T-cell (primary cell): ENCODE measurements around the gene CT47A1. TPM values are rescaled to one million over a fixed set of nuclear protein-coding genes. Genes with fewer than 3 reads are reported as not detected.
"Not testable (repeated sequence)": the region's sequence is repeated elsewhere in the genome, so short reads cannot be mapped to it uniquely, and the experiment has no call there.

Experiments used
- ATAC-seq, 4 experiments: fragments of 200-7000 bp in 3 of 4; fragments of 150-1000 bp in 1 of 4; cut with Tn5 transposase; replicated peaks in 1 of 4; 1 replicate in 3 of 4; 2 replicates in 1 of 4; pipeline ENCODE4 v1.10.0; 2021; ENCODE audit warnings: moderate library complexity in 3 of 4, mild to moderate bottlenecking in 2 of 4, moderate number of reproducible peaks in 1 of 4
- CTCF ChIA-PET, 2 donors: fragments of 300-600 bp; sonication (Branson Sonifier 250); formaldehyde crosslinking; loops; one replicate each; lab custom pipeline; 2022; ENCODE audit warnings: antibody characterized with exemption in 2 of 2; lab: Charles Lee
- POLR2A ChIA-PET, 2 donors: fragments of 300-600 bp; sonication (Branson Sonifier 250); formaldehyde crosslinking; loops; one replicate each; lab custom pipeline; 2022; ENCODE audit warnings: antibody characterized with exemption in 2 of 2; lab: Charles Lee
- DNase-seq, 35 experiments: peaks; one replicate each; pipeline versions ENCODE4 v3.0.0 to v3.0.0-alpha.2; 2013 to 2023
- H3K27ac ChIP-seq: one replicate; pipeline ENCODE4 v1.5.1; 2013; ENCODE audit warnings: low read length
- H3K27me3 ChIP-seq, 2 experiments: replicated peaks in 1 of 2; 1 replicate in 1 of 2; 2 replicates in 1 of 2; pipeline versions ENCODE4 v1.6.1 to v1.7.0; 2013; ENCODE audit warnings: low read length in 1 of 2, mixed read lengths in 1 of 2; ENCODE audit not compliant: control insufficient read depth in 2 of 2, insufficient read depth in 2 of 2; ENCODE audit errors: extremely low read depth in 1 of 2
- H3K36me3 ChIP-seq, 2 donors: 1 replicate in 1 of 2; 2 replicates in 1 of 2; pipeline versions ENCODE4 v1.6.1 to v1.7.0; 2013; ENCODE audit warnings: low read length in 1 of 2; ENCODE audit not compliant: control insufficient read depth in 2 of 2, insufficient read depth in 1 of 2; ENCODE audit errors: extremely low read depth in 1 of 2
- H3K4me1 ChIP-seq, 2 experiments: 1 replicate in 1 of 2; 2 replicates in 1 of 2; pipeline versions ENCODE4 v1.6.1 to v1.7.0; 2013; ENCODE audit warnings: low read length in 2 of 2, mixed read lengths in 1 of 2; ENCODE audit not compliant: insufficient read depth in 2 of 2, control insufficient read depth in 1 of 2; ENCODE audit errors: extremely low read depth in 1 of 2
- H3K4me3 ChIP-seq, 2 donors: 1 replicate in 1 of 2; 2 replicates in 1 of 2; pipeline versions ENCODE4 v1.5.1 to v1.7.0; 2013; ENCODE audit warnings: mild to moderate bottlenecking in 2 of 2, low read length in 1 of 2, moderate library complexity in 1 of 2; ENCODE audit not compliant: control insufficient read depth in 1 of 2; ENCODE audit errors: extremely low read depth in 1 of 2
- H3K9me3 ChIP-seq: 2 replicates; pipeline ENCODE4 v1.7.0; 2013
- H3K27ac Mint-ChIP-seq, 2 donors: one replicate each; pipeline ENCODE4 v1.8.0; 2020 to 2021; ENCODE audit warnings: mild to moderate bottlenecking in 2 of 2, mixed read lengths in 2 of 2
- H3K27me3 Mint-ChIP-seq, 2 donors: one replicate each; pipeline ENCODE4 v1.8.0; 2021 to 2022; ENCODE audit warnings: mixed read lengths in 2 of 2
- H3K36me3 Mint-ChIP-seq: one replicate; pipeline ENCODE4 v1.8.0; 2021; ENCODE audit warnings: mixed read lengths
- H3K4me1 Mint-ChIP-seq, 3 donors: one replicate each; pipeline ENCODE4 v1.8.0; 2020 to 2022; ENCODE audit warnings: mixed read lengths in 3 of 3, mild to moderate bottlenecking in 1 of 3
- H3K4me3 Mint-ChIP-seq, 3 donors: one replicate each; pipeline ENCODE4 v1.8.0; 2020 to 2022; ENCODE audit warnings: mild to moderate bottlenecking in 3 of 3, mixed read lengths in 3 of 3, moderate library complexity in 3 of 3
- H3K9me3 Mint-ChIP-seq, 3 donors: one replicate each; pipeline ENCODE4 v1.8.0; 2020 to 2022; ENCODE audit warnings: mixed read lengths in 3 of 3
- WGBS: methylation state at CpG from one replicate; pipeline ENCODE4 v1.1.5; 2013; ENCODE audit warnings: missing lambda C conversion rate; ENCODE audit not compliant: insufficient coverage; 5-methylcytosine and 5-hydroxymethylcytosine counted together
- total RNA-seq, 35 experiments: library from RNA in 6 of 35; stranded (reverse) in 6 of 35; fragments of 120-200 nt in 1 of 35; gene quantifications; one replicate each; pipeline versions ENCODE4 v1.2.1 to v1.2.4 and lab custom pipeline; 2013 to 2026

The CT47A1 gene
- not detected for total RNA-seq
- total RNA-seq (2013) = not detected
- total RNA-seq (lab: John Stamatoyannopoulos, UW) = 0 reads per million in 29 experiments

DNA sequence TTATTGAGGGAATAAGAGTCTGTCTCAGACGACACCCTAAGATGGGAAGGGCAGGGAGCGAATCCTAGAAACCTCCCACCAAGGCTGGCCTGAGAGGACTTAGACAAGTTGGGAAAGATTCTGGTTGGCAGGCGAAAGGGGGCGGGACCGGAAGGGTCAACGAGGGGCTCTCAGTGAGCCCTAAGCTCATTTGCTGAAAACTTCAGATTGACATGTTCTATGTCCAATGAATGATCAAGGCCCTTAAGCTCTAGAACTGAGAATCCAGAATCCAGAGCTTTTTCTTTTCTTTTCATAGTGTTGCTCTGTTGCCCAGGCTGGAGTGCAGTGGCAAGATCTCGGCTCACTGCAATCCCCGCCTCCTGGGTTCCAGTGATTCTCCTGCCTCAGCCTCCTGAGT, at the start of gene CT47A1:
CT47A1 (minus strand) TSS at position 101 of the 400 bp plus-strand sequence. CDS start 231 bp downstream, outside the sequence.
- H3K27ac Mint-ChIP-seq, H3K36me3 ChIP-seq, H3K4me3 Mint-ChIP-seq, H3K4me1 ChIP-seq, ATAC-seq, H3K27ac ChIP-seq, H3K9me3 Mint-ChIP-seq, H3K36me3 Mint-ChIP-seq, H3K27me3 Mint-ChIP-seq, DNase-seq, H3K27me3 ChIP-seq, H3K4me3 ChIP-seq, CTCF ChIA-PET, H3K9me3 ChIP-seq, POLR2A ChIA-PET, H3K4me1 Mint-ChIP-seq: not testable (repeated sequence)
- WGBS = no CpG with 5 or more reads among the region's 8 CpGs

DNA sequence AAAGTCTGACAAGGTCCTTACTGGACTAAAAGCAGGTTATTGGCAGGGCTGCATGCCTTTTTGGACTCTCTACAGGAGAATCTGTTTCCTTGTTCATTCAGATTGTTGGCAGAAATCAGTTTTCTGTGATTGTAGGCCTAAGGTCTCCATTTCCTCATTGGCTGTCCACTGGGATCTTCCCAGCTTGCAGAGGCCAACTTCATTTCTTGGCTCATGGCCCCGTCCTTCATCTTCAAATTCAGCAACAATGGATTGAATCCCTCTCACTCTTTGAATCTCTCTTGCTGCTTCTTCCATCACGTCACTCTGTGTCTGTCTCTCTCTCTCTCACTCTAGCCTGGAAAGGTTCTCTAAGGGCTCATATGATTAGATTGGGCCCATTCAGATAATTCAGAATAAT, 47.0 kb upstream of the CT47A1 start:
- Mint-ChIP-seq H3K27ac (no peak overlapping the region), H3K4me3 (no peak overlapping the region), H3K4me1 (no peaks in the 10 kb centered on the region), H3K9me3 (no peaks in the 10 kb centered on the region), H3K36me3 (no peaks in the 10 kb centered on the region), H3K27me3 (peaks cover 0 to 23% of the 10 kb centered on the region in 2 donors)
- no peak for ATAC-seq
- Histone ChIP-seq H3K27ac (no peak overlapping the region), H3K4me1 (no peaks in the 10 kb centered on the region), H3K36me3 (no peaks in the 10 kb centered on the region), H3K9me3 (no peaks in the 10 kb centered on the region), H3K4me3 (no peak overlapping the region), H3K27me3 (no peaks in the 10 kb centered on the region)
- WGBS = no CpG with 5 or more reads among the region's 2 CpGs
- CTCF ChIA-PET = no interaction called here
- no peak for DNase-seq
- POLR2A ChIA-PET = no interaction called here

DNA sequence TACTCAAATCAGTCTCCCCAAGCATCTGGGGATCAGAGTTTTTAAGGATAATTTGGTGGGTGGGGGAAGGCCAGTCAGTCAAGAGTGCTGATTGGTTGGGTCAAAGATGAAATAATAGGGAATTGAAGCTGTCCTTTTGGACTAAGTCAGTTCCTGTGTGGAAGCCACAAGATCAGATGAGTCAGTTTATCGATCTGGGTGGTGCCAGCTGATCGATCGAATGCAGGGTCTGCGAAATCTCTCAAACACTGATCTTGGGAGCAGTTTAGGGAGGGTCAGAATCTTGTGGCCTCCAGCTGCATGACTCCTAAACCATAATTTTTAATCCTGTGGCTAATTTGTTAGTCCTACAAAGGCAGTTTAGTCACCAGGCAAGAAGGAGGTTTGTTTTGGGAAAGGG, 44.5 kb upstream of the CT47A1 start:
- Histone ChIP-seq H3K4me1 (no peaks in the 10 kb centered on the region), H3K9me3 (no peaks in the 10 kb centered on the region), H3K27me3 (no peaks in the 10 kb centered on the region), H3K4me3 (no peak overlapping the region), H3K27ac (no peak overlapping the region), H3K36me3 (no peaks in the 10 kb centered on the region)
- Mint-ChIP-seq H3K36me3 (no peaks in the 10 kb centered on the region), H3K9me3 (no peaks in the 10 kb centered on the region), H3K27ac (no peak overlapping the region), H3K27me3 (peaks cover 0 to 23% of the 10 kb centered on the region in 2 donors), H3K4me1 (no peaks in the 10 kb centered on the region), H3K4me3 (no peak overlapping the region)
- ChIA-PET CTCF (interaction anchor here in 1 of 2 donors (0.5 kb wide), 1 partner anchor 994 kb away, joined by 3 read pairs; no protein-coding TSS in a partner anchor), POLR2A (no interaction called here)
- DNase-seq (no peak), ATAC-seq (no peak)
- no CpG with 5 or more reads among the region's 4 CpGs for WGBS

DNA sequence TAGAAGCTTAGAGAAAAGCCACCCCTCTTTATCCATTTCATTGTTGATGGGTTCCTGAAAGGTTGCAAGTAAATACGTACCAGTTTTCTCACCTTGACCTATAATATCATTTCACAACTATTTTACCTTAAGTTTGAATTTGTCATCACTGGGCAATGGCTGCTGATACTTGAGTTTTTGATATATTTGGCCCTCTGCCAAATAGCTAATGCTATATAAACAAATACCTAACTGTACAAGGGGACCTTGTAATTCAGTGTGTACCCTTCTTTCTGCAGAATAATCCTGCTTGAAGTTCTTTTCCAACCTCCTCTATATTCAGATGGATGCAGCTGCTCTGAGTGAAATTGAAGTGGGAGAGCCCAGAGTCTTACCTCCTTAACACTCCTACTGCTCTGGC, 42.9 kb upstream of the CT47A1 start:
- Mint-ChIP-seq H3K36me3 (no peaks in the 10 kb centered on the region), H3K9me3 (no peaks in the 10 kb centered on the region), H3K27ac (no peak overlapping the region), H3K4me1 (no peaks in the 10 kb centered on the region), H3K4me3 (no peak overlapping the region), H3K27me3 (peaks cover 0 to 19% of the 10 kb centered on the region in 2 donors)
- ChIA-PET CTCF (no interaction called here), POLR2A (no interaction called here)
- no peak for DNase-seq
- no CpG with 5 or more reads among the region's 1 CpG for WGBS
- H3K4me3 ChIP-seq = no peak overlapping the region
- ATAC-seq = no peak
- H3K4me1 ChIP-seq = no peaks in the 10 kb centered on the region
- H3K9me3 ChIP-seq = no peaks in the 10 kb centered on the region
- H3K36me3 ChIP-seq = no peaks in the 10 kb centered on the region
- no peaks in the 10 kb centered on the region for H3K27me3 ChIP-seq
- no peak overlapping the region for H3K27ac ChIP-seq

- no CpG with 5 or more reads among the region's 2 CpGs for WGBS
- no peaks in the 10 kb centered on the region for H3K36me3 ChIP-seq
- no peak overlapping the region for H3K4me3 Mint-ChIP-seq
- no peak overlapping the region for H3K27ac Mint-ChIP-seq
- H3K9me3 Mint-ChIP-seq = peaks cover 0 to 16% (median 2%) of the 10 kb centered on the region in 3 donors
- H3K27me3 Mint-ChIP-seq = peaks cover 1 to 23% of the 10 kb centered on the region in 2 donors
- no peaks in the 10 kb centered on the region for H3K9me3 ChIP-seq
- no peaks in the 10 kb centered on the region for H3K27me3 ChIP-seq
- H3K27ac ChIP-seq = no peak overlapping the region
- no peaks in the 10 kb centered on the region for H3K4me1 ChIP-seq
- no peak overlapping the region for H3K4me3 ChIP-seq
- H3K4me1 Mint-ChIP-seq = no peaks in the 10 kb centered on the region
- ATAC-seq (no peak), DNase-seq (no peak)
- ChIA-PET CTCF (no interaction called here), POLR2A (no interaction called here)
- no peaks in the 10 kb centered on the region for H3K36me3 Mint-ChIP-seq
Observed at GRCh38 chrX:121014826-121015225, 29.3 kb upstream of the CT47A1 start.

DNA sequence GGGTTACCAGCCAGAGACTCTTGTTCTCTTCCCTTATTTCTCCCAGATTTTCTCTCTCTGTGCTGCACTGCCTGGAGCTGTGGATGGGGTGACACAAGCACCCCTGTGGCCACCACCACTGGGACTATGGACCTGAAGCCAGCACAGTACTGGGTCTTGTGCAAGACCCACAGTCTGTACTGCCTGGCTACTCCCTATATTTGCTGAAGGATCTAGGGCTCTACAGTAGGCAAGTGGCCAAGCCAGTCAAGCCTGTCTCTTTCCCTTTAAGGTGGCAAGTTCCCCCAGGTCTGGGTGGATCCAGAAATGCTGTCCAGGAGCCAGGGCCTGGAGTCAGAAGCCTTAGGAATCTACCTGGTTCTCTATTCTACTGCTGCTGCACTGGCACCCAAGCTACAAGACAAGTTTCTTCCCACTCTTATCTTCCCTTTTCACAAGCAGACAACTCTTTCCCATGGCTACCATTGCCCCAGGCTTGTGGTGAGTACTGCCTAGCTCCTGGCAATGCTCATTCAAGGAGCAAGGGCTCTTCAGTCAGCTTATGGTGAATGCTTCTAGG, 28.4 kb upstream of the CT47A1 start:
- H3K27ac Mint-ChIP-seq = no peak overlapping the region
- Histone ChIP-seq H3K9me3 (no peaks in the 10 kb centered on the region), H3K27me3 (no peaks in the 10 kb centered on the region), H3K4me3 (no peak overlapping the region), H3K36me3 (no peaks in the 10 kb centered on the region), H3K27ac (no peak overlapping the region), H3K4me1 (no peaks in the 10 kb centered on the region)
- H3K9me3 Mint-ChIP-seq = peaks cover 0 to 16% (median 2%) of the 10 kb centered on the region in 3 donors
- ATAC-seq (no peak), DNase-seq (no peak)
- H3K27me3 Mint-ChIP-seq = peaks cover 1 to 23% of the 10 kb centered on the region in 2 donors
- CTCF ChIA-PET = no interaction called here
- no peaks in the 10 kb centered on the region for H3K36me3 Mint-ChIP-seq
- H3K4me1 Mint-ChIP-seq = no peaks in the 10 kb centered on the region
- no peak overlapping the region for H3K4me3 Mint-ChIP-seq
- POLR2A ChIA-PET = no interaction called here

GRCh38 chrX:121011254-121011653, 25.7 kb upstream of the CT47A1 start:
- POLR2A ChIA-PET = no interaction called here
- Mint-ChIP-seq H3K27ac (no peak overlapping the region), H3K9me3 (peaks cover under 1 to 16% (median 2%) of the 10 kb centered on the region in 3 donors), H3K4me3 (no peak overlapping the region), H3K36me3 (no peaks in the 10 kb centered on the region), H3K27me3 (peaks cover 1 to 27% of the 10 kb centered on the region in 2 donors), H3K4me1 (no peaks in the 10 kb centered on the region)
- no peak for ATAC-seq
- DNase-seq = no peak
- Histone ChIP-seq H3K4me1 (no peaks in the 10 kb centered on the region), H3K36me3 (no peaks in the 10 kb centered on the region), H3K27ac (no peak overlapping the region), H3K9me3 (no peaks in the 10 kb centered on the region), H3K4me3 (no peak overlapping the region), H3K27me3 (no peaks in the 10 kb centered on the region)
- CTCF ChIA-PET = no interaction called here
- WGBS = no CpG with 5 or more reads among the region's 7 CpGs
